Measurements from ENCODE around the gene GAPDH.
"Not testable (repeated sequence)": the region's sequence is repeated elsewhere in the genome, so short reads cannot be mapped to it uniquely, and the experiment has no call there.

The GAPDH gene

DNA sequence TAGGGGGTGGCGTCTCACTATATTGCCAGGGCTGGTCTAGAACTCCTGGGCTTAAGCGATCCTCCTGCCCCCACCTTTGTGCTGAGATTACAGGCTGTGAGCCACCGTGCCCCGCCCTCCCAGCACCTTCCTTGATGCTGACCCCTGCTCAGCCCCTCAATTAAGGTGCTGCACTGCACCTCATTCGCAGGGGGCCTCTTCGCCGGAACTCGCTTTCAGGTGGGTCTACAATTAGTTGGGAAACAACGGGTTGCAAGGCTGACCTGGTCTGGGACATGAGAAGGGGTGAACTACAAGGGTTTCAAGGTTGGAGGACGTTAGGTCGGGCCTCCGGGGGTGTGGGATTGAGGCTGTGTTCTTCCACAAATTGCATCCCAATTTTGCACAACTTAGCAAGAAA lies 35.0 kb downstream of the GAPDH start:
- DNase-seq: no peak

DNA sequence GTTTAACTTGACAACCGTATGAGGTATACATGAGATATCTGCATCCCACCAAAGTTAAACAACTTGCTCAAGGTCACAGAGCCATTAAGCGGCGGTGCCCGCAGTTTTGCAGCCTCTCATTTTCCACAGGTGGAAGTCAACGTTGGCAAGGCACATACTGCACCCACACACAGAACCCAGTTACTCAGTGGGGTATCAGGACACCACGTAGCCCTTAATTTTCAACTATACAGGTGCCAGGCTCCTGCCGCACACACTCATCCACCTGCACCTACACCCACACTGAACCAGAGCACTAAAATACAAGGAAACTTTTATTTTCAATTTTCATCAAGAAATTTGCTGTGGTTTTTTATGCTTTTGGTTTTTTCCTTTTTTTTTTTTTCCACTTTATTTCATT lies 35.5 kb downstream of the GAPDH start:
- DNase-seq: no peak

DNA sequence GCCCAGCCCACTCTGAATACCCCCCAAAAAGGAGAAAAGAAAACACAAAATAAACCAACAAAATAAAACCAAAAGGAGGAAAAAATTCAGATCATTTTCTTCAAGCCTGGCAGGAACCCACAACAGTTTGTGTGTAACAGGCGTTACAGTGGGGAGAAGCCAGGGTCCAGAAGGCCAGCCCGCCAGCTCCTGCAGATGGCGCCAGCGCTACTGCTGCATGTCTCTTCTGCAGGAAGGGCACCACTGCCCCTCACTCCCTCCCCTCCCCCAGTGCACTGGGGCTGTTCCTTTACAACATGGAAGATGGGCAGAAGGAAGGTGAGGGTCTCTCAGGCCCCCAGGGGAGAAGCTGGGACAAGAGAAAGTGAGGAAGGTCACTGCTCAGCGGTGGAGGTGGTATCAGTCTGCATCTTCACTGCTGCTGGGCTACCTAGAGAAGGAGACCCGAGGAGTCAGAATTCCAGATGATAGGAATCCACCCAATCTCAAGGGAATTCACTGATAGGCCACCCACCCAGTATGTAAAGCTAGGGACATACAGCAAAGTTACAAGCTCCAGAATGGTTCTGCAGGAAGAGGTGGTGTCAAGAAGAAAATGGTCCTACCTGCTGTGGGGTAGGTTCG lies 36.1 kb downstream of the GAPDH start:
- no peak for DNase-seq

DNA sequence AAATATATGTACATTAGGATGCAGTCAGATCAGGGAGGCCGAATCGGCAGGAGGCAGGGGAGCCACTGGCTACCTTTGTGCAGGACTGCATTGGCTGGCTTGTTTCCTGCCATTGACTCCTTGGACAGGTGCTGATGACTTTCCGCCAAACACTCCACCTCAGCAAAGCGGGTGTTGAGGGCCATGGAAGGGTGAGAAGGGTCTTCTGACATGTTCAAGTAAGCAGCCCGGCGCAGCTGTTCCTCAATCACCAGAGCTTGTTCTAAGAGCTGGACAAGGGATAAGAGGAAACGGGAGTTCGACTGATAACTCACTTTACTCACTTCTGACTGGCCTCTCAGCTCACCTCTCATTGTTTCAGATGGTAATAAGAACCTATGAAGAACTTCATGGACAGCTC lies 38.7 kb downstream of the GAPDH start:
- DNase-seq: no peak

DNA sequence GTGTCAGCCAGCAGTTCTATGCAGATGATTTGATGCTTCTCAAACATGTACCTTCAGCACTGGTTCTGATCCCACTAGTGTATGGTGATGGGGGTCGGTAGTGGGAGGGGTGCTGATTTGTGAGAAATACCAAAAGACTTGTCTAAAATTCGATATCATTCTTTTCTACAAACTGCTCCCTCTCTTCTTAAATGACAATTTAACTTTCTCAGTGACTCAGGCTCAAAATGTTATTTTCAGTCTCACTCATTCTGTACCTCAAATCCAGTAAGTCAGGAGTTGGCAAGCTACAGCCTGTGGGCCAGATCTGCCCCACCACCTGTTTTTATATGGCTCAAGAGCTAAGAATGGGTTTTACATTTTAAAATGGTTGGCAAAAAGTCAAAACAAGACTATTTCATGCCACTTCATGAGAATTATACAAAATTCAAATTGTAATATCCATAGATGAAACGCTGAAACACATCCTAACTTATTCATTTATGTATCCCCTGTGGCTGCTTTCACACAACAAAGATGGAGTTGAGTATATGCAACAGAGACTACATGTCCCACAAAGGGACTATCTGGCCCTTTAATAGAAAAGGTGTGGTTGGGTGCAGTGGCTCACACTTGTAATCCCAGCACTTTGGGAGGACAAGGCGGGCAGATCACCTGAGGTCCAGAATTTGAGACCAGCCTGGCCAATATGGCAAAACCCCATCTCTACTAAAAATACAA lies 40.4 kb downstream of the GAPDH start:
- DNase-seq: no peak

DNA sequence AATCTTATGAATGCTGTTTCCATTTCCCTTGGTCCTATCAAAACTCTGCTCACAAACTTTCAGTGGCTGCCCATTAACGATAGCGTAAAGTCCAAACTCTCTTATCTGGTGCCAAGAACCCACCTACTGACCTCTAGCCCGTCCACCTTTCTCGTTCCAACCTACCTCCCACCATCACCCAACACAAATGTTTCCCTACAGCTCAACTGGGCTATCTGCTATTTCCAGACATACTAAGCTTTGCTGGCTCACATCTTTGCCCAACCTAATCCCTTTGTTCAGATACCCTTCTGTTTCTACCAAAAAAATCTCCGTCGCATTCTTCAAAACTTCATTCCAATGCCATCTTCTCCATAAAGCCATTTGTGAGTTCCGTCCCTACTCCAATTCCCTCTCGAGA lies 41.3 kb downstream of the GAPDH start:
- no peak for DNase-seq

DNA sequence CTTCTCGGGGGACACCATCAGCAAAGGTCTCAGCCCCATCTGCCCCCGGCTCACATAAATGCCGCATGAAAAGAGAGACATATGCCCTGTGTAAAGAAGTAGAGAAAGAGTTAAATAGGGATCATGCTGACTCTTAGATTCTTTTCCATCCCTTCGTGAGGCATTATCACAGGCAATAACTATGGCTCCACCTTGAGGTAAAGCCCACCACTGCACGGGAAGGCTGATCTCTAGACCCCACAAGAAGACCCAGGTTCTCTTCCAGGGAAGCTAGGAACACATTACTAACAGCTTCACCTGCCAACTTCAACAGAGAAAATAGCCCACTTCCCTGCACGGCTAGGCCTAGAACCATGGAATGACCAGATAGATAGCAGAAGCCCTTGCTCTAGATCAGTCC lies 47.9 kb downstream of the GAPDH start:
- no peak for DNase-seq

DNA sequence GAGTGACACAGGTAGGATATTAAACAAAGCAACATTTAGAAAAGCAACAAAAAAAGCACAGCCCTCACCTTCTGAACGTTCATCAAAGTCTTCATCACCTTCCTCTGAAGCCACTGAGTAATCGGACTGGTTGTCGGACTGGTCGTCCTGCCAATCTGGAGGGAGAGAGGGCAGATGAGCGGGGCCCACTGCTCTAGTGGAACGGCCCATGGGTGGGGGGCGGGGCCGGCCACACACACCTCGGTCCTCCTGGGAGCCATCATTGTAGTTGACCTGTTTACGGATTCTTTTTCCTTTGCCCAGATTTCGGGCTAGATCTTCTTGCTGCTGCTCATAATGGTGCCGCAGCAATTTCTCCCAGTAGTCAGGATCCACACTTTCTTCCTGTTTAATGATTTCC lies 48.6 kb downstream of the GAPDH start:
- no peak for DNase-seq

DNA sequence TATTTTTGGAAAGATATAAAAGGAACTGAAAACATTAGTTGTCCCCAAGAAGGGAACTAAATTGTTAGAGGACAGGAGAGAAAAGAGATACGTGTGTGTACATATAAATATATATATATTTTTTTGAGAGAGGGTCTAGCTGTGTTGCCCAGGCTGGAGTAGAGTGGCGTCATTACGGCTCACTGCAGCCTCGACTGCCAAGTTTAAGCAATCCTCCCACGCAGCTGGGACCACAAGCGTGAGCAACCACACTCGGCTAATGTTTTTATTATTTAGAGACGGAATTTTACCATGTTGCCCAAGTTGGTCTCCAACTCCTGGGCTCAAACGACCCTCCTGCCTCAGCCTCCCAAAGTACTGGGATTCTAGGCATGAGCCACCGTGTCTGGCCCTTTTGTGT lies 50.0 kb downstream of the GAPDH start:
- no peak for DNase-seq

DNA sequence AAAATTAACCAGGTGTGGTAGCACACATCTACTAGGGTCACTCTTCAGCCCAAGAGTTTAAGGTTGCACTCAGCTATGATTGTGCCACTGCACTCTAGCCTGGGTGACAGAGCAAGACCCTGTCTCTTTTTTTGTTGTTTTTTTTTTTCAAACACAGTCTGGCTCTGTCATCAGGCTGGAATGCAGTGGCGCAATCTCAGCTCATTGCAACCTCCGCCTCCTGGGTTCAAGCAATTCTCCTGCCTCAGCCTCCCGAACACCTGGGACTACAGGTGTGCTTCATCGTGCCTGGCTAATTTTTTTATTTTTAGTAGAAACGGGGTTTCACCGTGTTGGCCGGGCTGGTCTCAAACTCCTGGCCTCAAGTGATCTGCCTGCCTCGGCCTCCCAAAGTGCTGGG lies 52.3 kb downstream of the GAPDH start:
- DNase-seq: not testable (repeated sequence)
